Transverse colon (tissue), 4 donors: ENCODE data around the gene ANKRD66. TPM values are rescaled to one million over a fixed set of nuclear protein-coding genes. Genes with fewer than 3 reads are reported as not detected.
"Not testable (repeated sequence)": the region's sequence is repeated elsewhere in the genome, so short reads cannot be mapped to it uniquely, and the experiment has no call there.

Source experiments
- DNase-seq: peaks from one replicate; pipeline ENCODE4 v3.0.0-alpha.2; 2019
- H3K27ac ChIP-seq, 4 donors: fragments of 200-600 bp; sonication (generic); 2 replicates each; pipeline ENCODE4 v1.5.1; 2016 to 2018; ENCODE audit warnings: inconsistent platforms in 4 of 4
- H3K27me3 ChIP-seq: fragments of 200-600 bp; sonication (generic); 2 replicates; pipeline ENCODE4 v1.5.1; 2017; ENCODE audit warnings: inconsistent platforms
- H3K36me3 ChIP-seq, 4 donors: fragments of 200-600 bp; sonication (generic); 2 replicates each; pipeline ENCODE4 v1.5.1; 2017 to 2019; ENCODE audit warnings: inconsistent platforms in 4 of 4
- H3K4me1 ChIP-seq, 4 donors: fragments of 200-600 bp; sonication (generic); 2 replicates each; pipeline ENCODE4 v1.5.1; 2017 to 2020; ENCODE audit warnings: inconsistent platforms in 4 of 4
- H3K4me3 ChIP-seq, 4 donors: fragments of 200-600 bp; sonication (generic); 1 replicate in 1 of 4; 2 replicates in 3 of 4; pipeline versions ENCODE4 v1.5.1 to v1.6.1; 2017 to 2019; ENCODE audit warnings: inconsistent platforms in 4 of 4
- H3K9me3 ChIP-seq, 2 donors: fragments of 200-600 bp; sonication (generic); 2 replicates each; pipeline ENCODE4 v1.5.1; 2017 to 2019; ENCODE audit warnings: inconsistent platforms in 2 of 2
- CTCF ChIP-seq, 5 experiments: fragments of 200-600 bp in 3 of 5; fragments of 450-650 bp in 2 of 5; sonication (generic) in 3 of 5; IDR thresholded peaks; 1 replicate in 2 of 5; 2 replicates in 3 of 5; pipeline ENCODE4 v1.5.1; 2016 to 2017; ENCODE audit warnings: antibody characterized with exemption in 5 of 5, inconsistent platforms in 3 of 5, mild to moderate bottlenecking in 2 of 5, moderate library complexity in 1 of 5
- EP300 ChIP-seq: sonication (generic); formaldehyde crosslinking; IDR thresholded peaks from one replicate; pipeline ENCODE4 v1.6.1; 2017; ENCODE audit warnings: antibody characterized with exemption, low read depth
- POLR2A ChIP-seq: fragments of 450-650 bp; IDR thresholded peaks from one replicate; pipeline ENCODE4 v1.6.1; 2016; ENCODE audit warnings: antibody characterized with exemption, mild to moderate bottlenecking, moderate library complexity
- POLR2AphosphoS5 ChIP-seq, 3 donors: sonication (generic); formaldehyde crosslinking; IDR thresholded peaks; one replicate each; pipeline ENCODE4 v1.6.1; 2016; ENCODE audit warnings: antibody characterized with exemption in 3 of 3
- WGBS, 2 donors: methylation state at CpG; one replicate each; pipeline ENCODE4 v1.1.5; 2018; ENCODE audit warnings: low coverage in 1 of 2; 5-methylcytosine and 5-hydroxymethylcytosine counted together
- in situ Hi-C, 4 donors: fragments of 200-750 bp; cut with MboI; loops; one replicate each; pipeline versions ENCODE4 v1.15.0 to v1.15.1; 2017; ENCODE audit warnings: low sequenced_read_pairs in 3 of 4, low pct_ligation_motif_present in 1 of 4, low pct_unique_long_range_greater_than_20kb in 1 of 4
- intact Hi-C: fragments of 100-400 bp; cut with DNase I; formaldehyde crosslinking; loops from one replicate; pipeline ENCODE4 v1.15.1; 2023; ENCODE audit warnings: low total_unique reads
- total RNA-seq, 4 donors: library from RNA; depleted of rRNA; stranded (reverse); fragments of >200 nt; gene quantifications; one replicate each; pipeline ENCODE4 v1.1.0, GENCODE V29; 2016

The ANKRD66 gene
- total RNA-seq, 4 donors from 2014 or later, result not detected

DNA sequence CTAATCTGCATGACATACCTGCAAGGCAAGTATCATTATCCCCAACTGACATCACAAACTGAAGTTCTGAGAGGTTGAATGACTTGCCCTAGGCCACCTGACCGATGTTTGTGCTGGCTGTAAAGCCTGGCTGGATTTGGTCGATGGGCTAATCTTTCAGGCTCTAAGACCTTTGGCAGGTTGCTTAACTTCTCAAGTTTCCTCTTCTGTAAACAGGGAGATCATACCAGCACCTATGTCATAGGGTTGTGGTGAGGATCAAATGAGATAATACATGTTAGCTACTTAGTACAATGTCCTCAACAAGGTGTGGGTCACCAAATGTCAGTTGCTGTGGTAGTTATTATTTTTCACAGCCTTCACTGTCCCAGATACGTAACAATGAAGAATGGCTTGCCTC, 14.2 kb downstream of the ANKRD66 start:
- Histone ChIP-seq H3K4me3 (no peak overlapping the region), H3K36me3 (no peaks in the 10 kb centered on the region), H3K27me3 (no peaks in the 10 kb centered on the region), H3K4me1 (no peaks in the 10 kb centered on the region), H3K27ac (no peak overlapping the region), H3K9me3 (no peaks in the 10 kb centered on the region)
- DNase-seq, result no peak
- in situ Hi-C loops, result no loop called here
- WGBS, 2 donors, result 82% methylated on average over 3 of the region's 3 CpGs; no CpG with 5 or more reads in 1 of the 2 donors
- TF ChIP-seq CTCF (IDR thresholded peaks at IDR 0.05) (no peak), POLR2AphosphoS5 (IDR thresholded peaks at IDR 0.05) (no peak), POLR2A (no peak), EP300 (no peak)
- intact Hi-C loops, result no loop called here

- WGBS, 2 donors, result 78 to 82% methylated on average over 2 of the region's 2 CpGs
- Histone ChIP-seq H3K4me3 (no peak overlapping the region), H3K9me3 (peaks cover 0 to 4% of the 10 kb centered on the region in 2 donors), H3K4me1 (no peaks in the 10 kb centered on the region), H3K36me3 (no peaks in the 10 kb centered on the region), H3K27ac (no peak overlapping the region), H3K27me3 (no peaks in the 10 kb centered on the region)
- intact Hi-C loops (no loop called here), in situ Hi-C loops (no loop called here)
- DNase-seq, result no peak
- TF ChIP-seq POLR2AphosphoS5 (IDR thresholded peaks at IDR 0.05) (no peak), CTCF (IDR thresholded peaks at IDR 0.05) (no peak), POLR2A (no peak)
Measured at GRCh38 chr6:46763466-46763865, 16.7 kb downstream of the ANKRD66 start.

DNA sequence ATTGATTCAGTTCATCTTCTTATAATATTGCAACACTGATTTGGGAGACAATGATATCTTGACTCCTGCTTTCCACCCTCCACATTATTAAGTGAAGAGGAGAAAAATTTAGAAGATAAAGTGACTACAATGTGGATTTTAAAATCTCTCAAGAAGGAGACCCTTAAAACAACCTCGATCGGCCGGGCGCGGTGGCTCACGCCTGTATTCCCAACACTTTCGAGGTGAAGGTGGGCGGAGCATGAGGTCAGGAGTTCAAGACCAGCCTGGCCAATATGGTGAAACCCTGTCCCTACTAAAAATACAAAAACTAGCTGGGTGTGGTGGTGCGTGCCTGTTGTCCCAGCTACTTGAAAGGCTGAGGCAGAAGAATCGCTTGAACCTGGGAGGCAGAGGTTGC, 17.5 kb downstream of the ANKRD66 start:
- not testable (repeated sequence) for H3K9me3 ChIP-seq, DNase-seq
- 86 to 93% methylated on average over 4 to 10 of the region's 10 CpGs for WGBS, 2 donors

GRCh38 chr6:46764961-46765360, 18.2 kb downstream of the ANKRD66 start:
- no peaks in the 10 kb centered on the region for H3K27me3 ChIP-seq
- no peak for DNase-seq
- in situ Hi-C loops (no loop called here), intact Hi-C loops (no loop called here)
- no peak overlapping the region for H3K4me3 ChIP-seq
- H3K9me3 ChIP-seq, result peaks cover 0 to 4% of the 10 kb centered on the region in 2 donors
- WGBS, 2 donors, result 88 to 96% methylated on average over 2 to 5 of the region's 5 CpGs
- no peak overlapping the region for H3K27ac ChIP-seq
- no peaks in the 10 kb centered on the region for H3K4me1 ChIP-seq
- no peaks in the 10 kb centered on the region for H3K36me3 ChIP-seq
- no peak for TF ChIP-seq POLR2A
- TF ChIP-seq POLR2AphosphoS5 (IDR thresholded peaks at IDR 0.05), result no peak
- no peak for TF ChIP-seq EP300
- no peak for TF ChIP-seq CTCF (IDR thresholded peaks at IDR 0.05)

More for the DNA sequence above, 17.5 kb downstream of the ANKRD66 start:
- in situ Hi-C loops, H3K4me1 ChIP-seq, H3K27ac ChIP-seq, intact Hi-C loops, H3K36me3 ChIP-seq, H3K4me3 ChIP-seq, H3K27me3 ChIP-seq: not testable (repeated sequence)

DNA sequence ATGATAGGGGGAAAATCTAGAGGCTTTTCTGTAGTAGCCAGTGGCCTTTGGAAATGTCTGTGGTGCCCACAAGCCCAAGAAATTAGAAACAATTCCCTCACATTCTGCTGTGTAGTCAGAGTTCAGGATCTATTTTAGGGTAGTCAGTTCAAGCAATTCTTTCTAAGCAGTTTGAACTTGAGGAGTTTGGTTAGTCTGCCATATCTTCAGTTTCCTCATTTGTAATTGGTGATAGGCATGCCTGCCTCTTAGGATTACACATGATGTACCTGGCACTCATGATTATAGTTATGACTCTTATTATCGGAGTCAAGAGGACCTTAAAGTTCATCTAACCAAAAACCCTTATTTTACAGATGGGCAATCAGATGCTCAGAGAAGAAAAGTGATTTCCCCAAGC, 25.3 kb downstream of the ANKRD66 start:
- intact Hi-C loops (no loop called here), in situ Hi-C loops (no loop called here)
- WGBS, 2 donors, result 87% methylated on average over 1 of the region's 1 CpG; no CpG with 5 or more reads in 1 of the 2 donors
- Histone ChIP-seq H3K27me3 (no peaks in the 10 kb centered on the region), H3K4me1 (no peaks in the 10 kb centered on the region), H3K36me3 (no peaks in the 10 kb centered on the region), H3K4me3 (no peak overlapping the region), H3K27ac (peak overlapping the region; percentile 8 to 44 (median 22)), H3K9me3 (peaks cover 0 to 3% of the 10 kb centered on the region in 2 donors)
- DNase-seq, result no peak
- TF ChIP-seq POLR2AphosphoS5 (IDR thresholded peaks at IDR 0.05) (no peak), POLR2A (no peak), EP300 (no peak), CTCF (IDR thresholded peaks at IDR 0.05) (no peak)
